Stomach (tissue), 19 donors: ENCODE measurements around the gene OR9A2. TPM values are rescaled to one million over a fixed set of nuclear protein-coding genes. Genes with fewer than 3 reads are reported as not detected.

Experiments used
- DNase-seq, 2 donors: peaks; one replicate each; pipeline versions ENCODE4 v3.0.0 to v3.0.0-alpha.2; 2013 to 2019
- H3K27ac ChIP-seq, 5 donors: fragments of 200-600 bp in 4 of 5; sonication (generic) in 4 of 5; one replicate each; pipeline ENCODE4 v1.5.1; 2013 to 2019; ENCODE audit warnings: mild to moderate bottlenecking in 1 of 5, moderate library complexity in 1 of 5
- H3K27me3 ChIP-seq, 3 donors: fragments of 200-600 bp; sonication (generic); one replicate each; pipeline ENCODE4 v1.5.1; 2017 to 2019; ENCODE audit warnings: mixed run types in 1 of 3
- H3K36me3 ChIP-seq, 4 donors: fragments of 200-600 bp; sonication (generic); 1 replicate in 3 of 4; 2 replicates in 1 of 4; pipeline ENCODE4 v1.5.1; 2016 to 2019
- H3K4me1 ChIP-seq, 4 donors: fragments of 200-600 bp; sonication (generic); one replicate each; pipeline ENCODE4 v1.5.1; 2016 to 2019
- H3K4me3 ChIP-seq, 4 donors: fragments of 200-600 bp; sonication (generic) in 3 of 4; one replicate each; pipeline ENCODE4 v1.5.1; 2016 to 2019; ENCODE audit warnings: mild to moderate bottlenecking in 1 of 4
- H3K9me3 ChIP-seq, 4 donors: fragments of 200-600 bp; sonication (generic); one replicate each; pipeline ENCODE4 v1.5.1; 2016 to 2019
- CTCF ChIP-seq, 7 experiments: fragments of 450-650 bp in 4 of 7; fragments of 200-600 bp in 3 of 7; sonication (generic) in 3 of 7; IDR thresholded peaks; one replicate each; pipeline ENCODE4 v1.5.1; 2016 to 2019; ENCODE audit warnings: antibody characterized with exemption in 7 of 7, control low read depth in 2 of 7, mild to moderate bottlenecking in 1 of 7
- EP300 ChIP-seq: sonication (generic); formaldehyde crosslinking; IDR thresholded peaks from one replicate; pipeline ENCODE4 v1.6.1; 2017; ENCODE audit warnings: antibody characterized with exemption
- POLR2A ChIP-seq, 4 donors: fragments of 450-650 bp; IDR thresholded peaks; one replicate each; pipeline ENCODE4 v1.6.1; 2016; ENCODE audit warnings: antibody characterized with exemption in 4 of 4, control low read depth in 2 of 4, mild to moderate bottlenecking in 1 of 4, moderate library complexity in 1 of 4
- POLR2AphosphoS5 ChIP-seq, 3 donors: sonication (generic); formaldehyde crosslinking; IDR thresholded peaks; one replicate each; pipeline ENCODE4 v1.6.1; 2016; ENCODE audit warnings: antibody characterized with exemption in 3 of 3
- WGBS, 5 donors: extraction: QIAGEN DNeasy Blood & Tissue Kit in 3 of 5; methylation state at CpG; one replicate each; pipeline versions ENCODE4 v1.1.5 to v1.1.7; 2013 to 2018; 5-methylcytosine and 5-hydroxymethylcytosine counted together
- intact Hi-C: fragments of 100-400 bp; cut with DNase I; formaldehyde crosslinking; loops from one replicate; pipeline ENCODE4 v1.15.1; 2023; ENCODE audit warnings: low total_unique reads
- long read RNA-seq, 10 donors: transcript quantifications; one replicate each; lab custom pipeline, GENCODE V29; 2026
- polyA plus RNA-seq, 3 donors: library from polyadenylated mRNA; stranded (reverse); fragments of 200-250 nt; gene quantifications; one replicate each; pipeline ENCODE4 v1.2.3, GENCODE V29; 2013
- total RNA-seq, 5 donors: library from RNA; depleted of rRNA; stranded (reverse); fragments of >200 nt; gene quantifications; one replicate each; pipeline versions ENCODE4 v1.1.0 to v1.2.3, GENCODE V29; 2014 to 2016
- donor health status: healthy with polysubstance abuse.
- donor health status: Bipolar disorder and iron deficiency.
- donor health status: healthy.

OR9A2 gene, protein sequence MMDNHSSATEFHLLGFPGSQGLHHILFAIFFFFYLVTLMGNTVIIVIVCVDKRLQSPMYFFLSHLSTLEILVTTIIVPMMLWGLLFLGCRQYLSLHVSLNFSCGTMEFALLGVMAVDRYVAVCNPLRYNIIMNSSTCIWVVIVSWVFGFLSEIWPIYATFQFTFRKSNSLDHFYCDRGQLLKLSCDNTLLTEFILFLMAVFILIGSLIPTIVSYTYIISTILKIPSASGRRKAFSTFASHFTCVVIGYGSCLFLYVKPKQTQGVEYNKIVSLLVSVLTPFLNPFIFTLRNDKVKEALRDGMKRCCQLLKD
- total RNA-seq (not detected), polyA plus RNA-seq (not detected)
- long read RNA-seq, donor 1, result 0 reads
- long read RNA-seq, donor 2, result 0 reads
- long read RNA-seq, donor 3, result 0 reads
- long read RNA-seq, donor 4, result 0 reads
- long read RNA-seq, donor 5, result 0 reads
- long read RNA-seq, donor 6, result 0 reads
- long read RNA-seq, donor 7, result 0 reads
- long read RNA-seq, donor 8, result 0 reads
- long read RNA-seq, donor 9, result 0 reads
- long read RNA-seq, donor 10, result 0 reads

DNA sequence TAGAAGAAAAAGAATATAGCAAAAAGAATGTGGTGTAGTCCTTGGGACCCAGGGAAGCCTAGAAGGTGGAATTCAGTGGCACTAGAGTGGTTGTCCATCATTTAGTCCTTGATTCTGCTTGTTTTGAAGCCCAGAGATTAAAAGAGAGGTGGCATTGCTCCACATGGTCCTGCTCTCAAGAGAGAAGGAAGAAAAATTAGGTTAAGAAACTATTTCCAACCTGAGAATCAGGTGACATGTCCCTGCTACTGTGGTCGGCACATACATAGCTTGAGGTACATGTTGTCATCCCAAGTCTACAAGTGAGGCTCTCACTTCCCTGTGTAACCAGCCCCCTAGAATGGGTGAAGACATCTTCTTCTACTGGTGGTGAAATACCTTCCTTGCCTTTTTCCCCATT lies at the start of gene OR9A2:
Gene OR9A2, minus strand, starts transcription at position 101 of the 400 bp plus-strand sequence. Its CDS starts 0 bp downstream, at position 101.
- Histone ChIP-seq H3K4me3 (no peak within 1 kb of the TSS), H3K27ac (no peak within 1 kb of the TSS), H3K36me3 (no peaks in the 10 kb centered on the region), H3K27me3 (peaks cover 0 to 4% (median 0%) of the 10 kb centered on the region in 3 donors), H3K9me3 (no peaks in the 10 kb centered on the region), H3K4me1 (no peaks in the 10 kb centered on the region)
- WGBS, 5 donors, result 78 to 100% (median 83%) methylated on average over 1 of the region's 1 CpG
- intact Hi-C loops, result no loop called here
- TF ChIP-seq EP300, result no peak
- TF ChIP-seq POLR2A (IDR thresholded peaks at IDR 0.05), result no peak
- TF ChIP-seq POLR2AphosphoS5 (IDR thresholded peaks at IDR 0.05), result no peak
- no peak for TF ChIP-seq CTCF (IDR thresholded peaks at IDR 0.05)
- DNase-seq, result no peak

DNA sequence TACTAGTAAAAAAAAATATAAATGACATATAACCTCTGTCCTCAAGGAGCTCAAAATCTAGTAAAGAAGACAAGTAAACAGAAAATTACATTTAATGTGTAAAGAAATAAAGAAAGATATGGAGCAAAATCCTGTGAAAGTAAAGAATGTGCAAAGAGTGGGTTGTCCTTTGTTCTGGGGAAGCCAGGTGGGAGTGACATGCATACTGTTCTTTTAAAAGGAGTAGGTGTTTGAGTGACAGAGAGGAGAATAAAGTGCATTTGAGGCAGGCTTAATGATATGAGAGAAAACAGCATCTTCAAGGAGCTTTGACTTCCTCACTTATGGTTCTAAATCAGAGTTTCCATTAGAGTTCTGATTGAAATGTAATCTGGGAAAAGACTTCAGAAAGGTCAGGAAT lies 47.2 kb upstream of the OR9A2 start:
- Histone ChIP-seq H3K36me3 (no peaks in the 10 kb centered on the region), H3K27ac (no peak overlapping the region), H3K4me3 (no peak overlapping the region), H3K27me3 (no peaks in the 10 kb centered on the region), H3K4me1 (no peaks in the 10 kb centered on the region), H3K9me3 (no peaks in the 10 kb centered on the region)
- TF ChIP-seq POLR2A (IDR thresholded peaks at IDR 0.05), result no peak
- no peak for TF ChIP-seq EP300
- TF ChIP-seq CTCF (IDR thresholded peaks at IDR 0.05), result no peak
- no peak for TF ChIP-seq POLR2AphosphoS5 (IDR thresholded peaks at IDR 0.05)
- DNase-seq, result no peak
- intact Hi-C loops, result no loop called here

DNA sequence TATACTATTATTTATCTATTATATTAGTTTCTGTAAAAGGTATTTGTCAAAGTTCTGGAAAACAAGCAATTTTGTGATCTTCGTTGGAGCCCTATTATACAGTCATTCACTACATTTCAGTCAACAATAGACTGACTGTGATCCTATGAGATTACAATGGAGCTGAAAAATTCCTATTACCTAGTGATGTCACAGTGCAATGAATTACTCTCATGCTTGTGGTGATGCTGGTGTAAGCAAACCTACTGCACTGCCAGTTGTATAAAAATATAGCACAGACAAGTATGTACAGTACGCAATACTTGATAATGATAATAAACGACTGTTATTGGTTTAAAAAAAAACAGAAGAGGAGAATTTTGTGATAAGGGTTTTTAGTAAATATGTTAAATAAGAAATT lies 46.6 kb upstream of the OR9A2 start:
- 77 to 83% (median 79%) methylated on average over 3 of the region's 3 CpGs for WGBS, 5 donors
- intact Hi-C loops, result no loop called here
- Histone ChIP-seq H3K27me3 (no peaks in the 10 kb centered on the region), H3K9me3 (no peaks in the 10 kb centered on the region), H3K27ac (no peak overlapping the region), H3K4me1 (no peaks in the 10 kb centered on the region), H3K4me3 (no peak overlapping the region), H3K36me3 (no peaks in the 10 kb centered on the region)
- TF ChIP-seq CTCF (IDR thresholded peaks at IDR 0.05) (no peak), POLR2AphosphoS5 (IDR thresholded peaks at IDR 0.05) (no peak), POLR2A (IDR thresholded peaks at IDR 0.05) (no peak), EP300 (no peak)
- DNase-seq, result no peak

GRCh38 chr7:143069912-143070500 lies 43.1 kb upstream of the OR9A2 start:
- TF ChIP-seq CTCF (IDR thresholded peaks at IDR 0.05), result no peak
- TF ChIP-seq POLR2AphosphoS5 (IDR thresholded peaks at IDR 0.05), result no peak
- no peak for TF ChIP-seq EP300
- TF ChIP-seq POLR2A (IDR thresholded peaks at IDR 0.05), result no peak
- no peak for DNase-seq
- intact Hi-C loops, result no loop called here
- no peak overlapping the region for H3K27ac ChIP-seq
- no peak overlapping the region for H3K4me3 ChIP-seq
- no peaks in the 10 kb centered on the region for H3K4me1 ChIP-seq
- H3K36me3 ChIP-seq, result no peaks in the 10 kb centered on the region
- H3K9me3 ChIP-seq, result no peaks in the 10 kb centered on the region
- no peaks in the 10 kb centered on the region for H3K27me3 ChIP-seq
- WGBS, 5 donors, result 61 to 73% (median 70%) methylated on average over 6 of the region's 6 CpGs
